ENCODE data around the gene VAMP8. TPM values are rescaled to one million over a fixed set of nuclear protein-coding genes. Genes with fewer than 3 reads are reported as not detected.

The VAMP8 gene
- total and polyA plus RNA-seq, 2 of the 8 experiments (the other 6 are each of a cell fraction or from before 2014, with no cell fraction given), result 34.4 to 69.7 TPM

- TF ChIP-seq CHD7 (IDR thresholded peaks at IDR 0.05; ENCODE audit: insufficient replicate concordance, low read length) (no peak), NANOG (IDR thresholded peaks at IDR 0.05; ENCODE audit: insufficient read depth, low read depth, low read length, poor library complexity, severe bottlenecking) (no peak), TEAD4 (IDR thresholded peaks at IDR 0.05; ENCODE audit: low read depth, low read length) (no peak), POLR2A (IDR thresholded peaks at IDR 0.05; ENCODE audit: control extremely low read depth in 1 of 2, low read depth in 2 of 2, low read length in 2 of 2) (no peak), BRCA1 (IDR thresholded peaks at IDR 0.05; ENCODE audit: low read depth, low read length) (no peak), JUN (IDR thresholded peaks at IDR 0.05; ENCODE audit: low read depth, low read length) (no peak), SP2 (IDR thresholded peaks at IDR 0.05; ENCODE audit: low read length) (no peak), JUND (IDR thresholded peaks at IDR 0.05; ENCODE audit: low read length) (no peak), USF2 (IDR thresholded peaks at IDR 0.05; ENCODE audit: low read length) (no peak), HDAC2 (IDR thresholded peaks at IDR 0.05; ENCODE audit: borderline replicate concordance in 1 of 2, low read depth in 2 of 2, low read length in 2 of 2) (no peak), SIX5 (IDR thresholded peaks at IDR 0.05; ENCODE audit: low read depth, low read length) (no peak)
Measured at GRCh38 chr2:85585781-85586105, 8.4 kb downstream of the VAMP8 start (continued).

Data from H1 (cell line).